IgD-negative memory B cell (primary cell): ENCODE results near the gene NOL3. TPM values are rescaled to one million over a fixed set of nuclear protein-coding genes. Genes with fewer than 3 reads are reported as not detected.

ENCODE experiments used
- H3K27ac Mint-ChIP-seq, 3 donors: one replicate each; pipeline ENCODE4 v1.8.0; 2020 to 2022; ENCODE audit warnings: mild to moderate bottlenecking in 3 of 3, mixed read lengths in 3 of 3, moderate library complexity in 1 of 3
- H3K27me3 Mint-ChIP-seq: one replicate; pipeline ENCODE4 v1.8.0; 2021; ENCODE audit warnings: mixed read lengths
- H3K36me3 Mint-ChIP-seq: one replicate; pipeline ENCODE4 v1.8.0; 2020; ENCODE audit warnings: mild to moderate bottlenecking, mixed read lengths
- H3K4me1 Mint-ChIP-seq, 3 donors: one replicate each; pipeline ENCODE4 v1.8.0; 2020 to 2022; ENCODE audit warnings: mixed read lengths in 3 of 3, mild to moderate bottlenecking in 1 of 3
- H3K4me3 Mint-ChIP-seq, 4 donors: one replicate each; pipeline ENCODE4 v1.8.0; 2020 to 2022; ENCODE audit warnings: mild to moderate bottlenecking in 4 of 4, mixed read lengths in 4 of 4, moderate library complexity in 3 of 4
- H3K9me3 Mint-ChIP-seq, 3 donors: one replicate each; pipeline ENCODE4 v1.8.0; 2020 to 2021; ENCODE audit warnings: mixed read lengths in 3 of 3, mild to moderate bottlenecking in 1 of 3
- polyA plus RNA-seq: library from polyadenylated mRNA; unstranded; fragments of 300-500 nt; fragmentation: Illumina TruSeq; gene quantifications from one replicate; pipeline ENCODE4 v1.2.3, GENCODE V29; 2021

NOL3 gene
- polyA plus RNA-seq, 1 donor from 2014 or later = not detected

DNA sequence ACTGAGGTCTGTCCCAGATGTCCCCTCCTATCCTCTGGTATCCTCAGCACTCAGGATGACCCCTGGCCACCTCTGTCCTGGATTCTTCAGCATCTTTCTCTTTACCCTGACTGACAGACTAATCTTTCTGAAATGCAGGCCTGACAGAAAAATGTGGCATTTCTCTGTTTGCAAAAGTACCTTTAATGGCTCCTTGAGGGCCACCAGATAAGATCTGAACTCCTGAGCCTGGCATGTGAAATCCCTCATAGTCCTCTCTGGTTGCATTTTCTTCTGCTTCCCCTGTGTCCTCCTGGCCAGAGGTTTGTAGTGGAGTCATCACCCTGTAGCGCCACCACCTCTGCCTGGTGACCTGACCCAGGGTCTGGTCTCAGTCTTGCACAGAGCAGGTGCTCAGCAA lies 26.5 kb downstream of the NOL3 start:
- Mint-ChIP-seq H3K36me3 (peaks cover 8% of the 10 kb centered on the region), H3K4me3 (peak overlapping the region in 1 of 4 donors; percentile 77), H3K4me1 (peaks cover 12 to 16% (median 16%) of the 10 kb centered on the region in 3 donors), H3K9me3 (no peaks in the 10 kb centered on the region), H3K27ac (peak overlapping the region in 1 of 3 donors; percentile 16), H3K27me3 (no peaks in the 10 kb centered on the region)

DNA sequence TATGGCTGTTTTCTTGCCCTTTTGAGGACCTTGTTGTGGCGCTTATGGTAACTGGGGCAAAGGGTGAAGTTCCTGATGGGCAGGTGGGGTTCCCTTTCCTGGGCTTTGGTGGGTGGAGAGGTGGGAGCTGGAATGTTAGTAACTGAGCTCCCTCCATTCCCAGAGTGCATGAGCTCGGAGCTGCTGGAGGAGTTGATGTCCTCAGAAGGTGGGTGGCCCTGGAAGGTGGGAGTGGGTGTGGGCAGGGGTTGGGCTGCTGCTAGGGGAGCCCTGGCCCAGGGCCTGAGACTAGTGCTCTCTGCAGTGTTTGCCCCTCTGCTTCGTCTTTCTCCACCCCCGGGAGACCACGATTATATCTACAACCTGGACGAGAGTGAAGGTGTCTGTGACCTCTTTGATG lies 27.4 kb downstream of the NOL3 start:
- peaks cover 9 to 14% (median 14%) of the 10 kb centered on the region in 3 donors for H3K4me1 Mint-ChIP-seq
- no peaks in the 10 kb centered on the region for H3K9me3 Mint-ChIP-seq
- peak overlapping the region in 2 of 3 donors; percentile 67 to 74 for H3K27ac Mint-ChIP-seq
- H3K27me3 Mint-ChIP-seq = no peaks in the 10 kb centered on the region
- H3K4me3 Mint-ChIP-seq = no peak overlapping the region
- H3K36me3 Mint-ChIP-seq = peaks cover 8% of the 10 kb centered on the region

DNA sequence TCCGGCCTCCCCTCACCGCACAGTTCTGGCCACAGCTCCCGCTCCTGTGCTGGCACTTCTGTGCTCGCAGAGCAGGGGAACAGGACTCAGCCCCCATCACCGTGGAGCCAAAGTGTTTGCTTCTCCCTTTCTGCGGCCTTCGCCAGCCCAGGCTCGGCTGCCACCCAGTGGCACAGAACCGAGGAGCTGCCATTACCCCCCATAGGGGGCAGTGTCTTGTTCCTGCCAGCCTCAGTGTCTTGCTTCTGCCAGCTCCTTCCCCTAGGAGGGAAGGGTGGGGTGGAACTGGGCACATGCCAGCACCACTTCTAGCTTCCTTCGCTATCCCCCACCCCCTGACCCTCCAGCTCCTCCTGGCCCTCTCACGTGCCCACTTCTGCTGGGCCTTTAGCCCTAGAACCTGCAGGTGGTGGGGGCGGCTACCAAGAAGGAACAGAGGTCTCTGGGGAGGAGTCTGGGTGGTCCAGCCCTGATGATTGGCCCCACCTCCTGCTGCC lies 27.9 kb downstream of the NOL3 start:
- H3K27ac Mint-ChIP-seq = peak overlapping the region; percentile 46 to 74 (median 67)
- no peaks in the 10 kb centered on the region for H3K9me3 Mint-ChIP-seq
- peaks cover 6 to 11% (median 11%) of the 10 kb centered on the region in 3 donors for H3K4me1 Mint-ChIP-seq
- H3K4me3 Mint-ChIP-seq = peak overlapping the region in 2 of 4 donors; percentile 37 to 78
- H3K27me3 Mint-ChIP-seq = no peaks in the 10 kb centered on the region
- peaks cover 8% of the 10 kb centered on the region for H3K36me3 Mint-ChIP-seq

DNA sequence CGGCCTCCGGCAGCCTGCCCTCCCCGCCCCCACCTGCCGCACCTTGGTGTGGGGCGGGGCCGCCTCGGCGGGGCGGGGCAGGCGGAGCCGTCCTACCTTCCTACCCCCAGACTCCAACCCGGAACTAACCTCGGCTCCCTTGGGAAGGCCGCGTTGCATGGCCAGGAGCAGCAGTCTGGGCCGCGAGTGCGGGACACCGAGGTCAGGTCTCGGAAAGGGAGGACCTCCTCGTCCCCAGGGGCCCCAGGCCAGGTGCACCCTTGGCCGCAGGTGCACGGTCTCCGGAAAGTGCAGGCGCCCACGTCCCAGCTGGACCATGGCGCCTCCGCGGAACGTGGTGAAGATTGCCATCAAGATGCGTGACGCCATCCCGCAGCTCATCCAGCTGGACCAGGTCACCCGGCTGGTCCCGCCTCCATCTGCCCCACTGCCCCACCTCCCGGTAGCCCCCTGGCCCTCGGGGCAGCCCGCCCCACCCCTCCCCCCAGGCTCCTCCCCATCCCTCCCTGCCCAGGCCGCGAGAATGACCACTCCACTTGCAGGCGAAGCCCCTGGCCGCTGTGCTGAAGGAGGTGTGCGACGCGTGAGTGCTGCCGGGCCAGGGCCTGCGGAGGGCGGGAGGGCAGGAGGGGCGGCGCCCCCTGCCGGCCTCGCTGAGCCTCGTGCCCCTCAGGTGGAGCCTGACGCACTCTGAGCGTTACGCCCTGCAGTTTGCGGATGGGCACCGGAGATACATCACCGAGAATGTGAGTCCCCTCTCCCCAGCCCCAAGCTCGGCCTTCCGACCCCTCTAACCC lies 28.9 kb downstream of the NOL3 start, which contains the start of gene ELMO3:
Gene ELMO3 (plus strand): TSS at position 121 of the 797 bp plus-strand sequence. CDS start 196 bp downstream, at position 317.
- no peaks in the 10 kb centered on the region for H3K9me3 Mint-ChIP-seq
- H3K4me1 Mint-ChIP-seq = peaks cover 2 to 11% (median 3%) of the 10 kb centered on the region in 3 donors
- peak within 1 kb of the TSS; percentile 25 to 78 (median 50) for H3K4me3 Mint-ChIP-seq
- H3K36me3 Mint-ChIP-seq = peaks cover 8% of the 10 kb centered on the region
- no peaks in the 10 kb centered on the region for H3K27me3 Mint-ChIP-seq
- H3K27ac Mint-ChIP-seq = peak within 1 kb of the TSS; percentile 67 to 76 (median 74)

DNA sequence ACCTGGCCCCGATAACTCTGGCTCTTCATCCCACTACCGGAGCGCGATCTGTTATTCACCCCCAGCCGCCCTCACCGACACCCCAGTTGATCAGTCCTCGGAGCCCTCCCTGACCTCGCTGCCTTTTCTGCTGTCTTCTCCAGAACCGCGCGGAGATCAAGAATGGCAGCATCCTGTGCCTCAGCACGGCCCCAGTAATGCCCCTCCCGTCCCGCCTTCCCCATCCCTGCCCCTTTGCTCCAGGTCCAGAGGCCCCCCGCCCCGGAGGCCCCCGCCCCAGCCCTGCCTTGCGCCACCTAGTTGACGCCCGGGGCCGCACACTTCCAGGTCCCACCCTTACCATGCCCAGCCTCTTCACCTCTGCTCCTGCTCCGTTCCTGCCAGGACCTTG lies 29.5 kb downstream of the NOL3 start:
- Mint-ChIP-seq H3K36me3 (peaks cover 8% of the 10 kb centered on the region), H3K4me3 (peak overlapping the region in 2 of 4 donors; percentile 25 to 63), H3K4me1 (peaks cover 2 to 11% (median 3%) of the 10 kb centered on the region in 3 donors), H3K27me3 (no peaks in the 10 kb centered on the region), H3K27ac (peak overlapping the region in 1 of 3 donors; percentile 76), H3K9me3 (no peaks in the 10 kb centered on the region)

DNA sequence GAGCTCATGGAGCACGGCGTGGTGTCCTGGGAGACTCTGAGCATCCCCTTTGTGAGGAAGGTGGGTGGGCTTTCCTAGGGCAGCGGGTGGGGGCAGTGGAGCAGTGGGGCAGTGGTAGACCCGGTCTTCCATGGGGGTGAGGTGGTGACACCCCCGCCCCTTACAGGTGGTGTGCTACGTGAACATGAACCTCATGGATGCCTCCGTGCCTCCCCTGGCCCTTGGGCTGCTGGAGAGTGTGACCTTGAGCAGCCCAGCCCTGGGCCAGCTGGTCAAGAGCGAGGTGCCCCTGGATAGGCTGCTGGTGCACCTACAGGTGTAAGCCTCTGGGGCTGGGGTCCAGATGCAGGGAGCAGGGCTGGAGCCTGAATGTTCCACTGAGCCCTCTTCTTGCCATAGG lies 30.2 kb downstream of the NOL3 start:
- Mint-ChIP-seq H3K36me3 (peaks cover 8% of the 10 kb centered on the region), H3K4me3 (peak overlapping the region in 1 of 4 donors; percentile 17), H3K4me1 (peaks cover 2 to 11% (median 3%) of the 10 kb centered on the region in 3 donors), H3K27ac (no peak overlapping the region), H3K9me3 (no peaks in the 10 kb centered on the region), H3K27me3 (no peaks in the 10 kb centered on the region)

DNA sequence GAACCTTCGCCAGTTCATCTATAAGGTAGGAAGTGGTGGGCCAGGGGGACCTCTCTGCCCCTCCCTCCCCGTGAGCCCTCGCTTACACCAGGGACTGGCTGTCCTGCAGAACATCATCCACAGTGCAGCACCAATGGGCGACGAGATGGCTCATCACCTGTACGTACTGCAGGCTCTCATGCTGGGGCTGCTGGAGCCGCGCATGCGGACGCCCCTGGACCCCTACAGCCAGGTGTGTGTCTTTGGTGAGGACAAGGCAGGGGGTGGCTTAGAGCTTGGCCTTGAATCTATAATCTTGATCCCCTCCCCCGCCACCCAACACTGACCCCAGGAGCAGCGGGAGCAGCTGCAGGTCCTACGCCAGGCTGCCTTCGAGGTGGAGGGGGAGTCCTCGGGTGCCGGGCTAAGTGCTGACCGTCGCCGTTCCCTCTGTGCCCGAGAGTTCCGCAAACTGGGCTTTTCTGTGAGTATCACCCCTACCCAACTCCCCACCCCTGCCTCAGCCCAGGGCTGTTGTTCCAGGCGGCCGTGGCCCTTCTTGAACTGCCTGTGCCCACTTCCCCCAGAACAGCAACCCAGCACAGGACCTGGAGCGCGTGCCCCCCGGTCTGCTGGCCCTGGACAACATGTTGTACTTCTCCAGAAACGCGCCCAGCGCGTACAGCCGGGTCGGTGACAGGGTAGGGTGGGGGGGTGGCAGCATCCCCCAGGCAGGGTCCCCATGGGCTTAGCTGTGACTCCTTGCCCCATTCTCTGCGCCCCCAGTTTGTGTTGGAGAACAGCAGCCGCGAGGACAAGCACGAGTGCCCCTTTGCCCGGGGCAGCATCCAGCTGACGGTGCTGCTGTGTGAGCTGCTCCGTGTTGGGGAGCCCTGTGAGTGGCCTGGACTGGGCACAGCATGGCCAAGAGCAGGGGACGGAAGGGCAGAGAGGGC lies 31.3 kb downstream of the NOL3 start:
- Mint-ChIP-seq H3K27me3 (no peaks in the 10 kb centered on the region), H3K27ac (no peak overlapping the region), H3K36me3 (peaks cover 2% of the 10 kb centered on the region), H3K9me3 (no peaks in the 10 kb centered on the region), H3K4me3 (no peak overlapping the region), H3K4me1 (peaks cover 0 to 7% (median 0%) of the 10 kb centered on the region in 3 donors)

DNA sequence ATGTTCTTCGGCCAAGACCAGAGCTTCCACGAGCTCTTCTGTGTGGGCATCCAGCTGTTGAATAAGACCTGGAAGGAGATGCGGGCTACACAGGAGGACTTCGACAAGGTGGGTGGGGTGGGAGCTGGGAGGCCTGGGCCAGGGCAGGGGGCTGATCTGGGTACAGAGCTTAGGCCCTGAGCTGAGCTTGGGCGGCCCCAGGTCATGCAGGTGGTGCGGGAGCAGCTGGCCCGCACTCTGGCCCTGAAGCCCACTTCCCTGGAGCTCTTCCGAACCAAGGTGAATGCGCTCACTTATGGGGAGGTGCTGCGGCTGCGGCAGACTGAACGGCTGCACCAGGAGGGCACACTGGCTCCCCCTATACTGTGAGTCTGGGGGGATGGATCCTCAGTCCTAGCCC lies 32.1 kb downstream of the NOL3 start:
- H3K4me3 Mint-ChIP-seq = no peak overlapping the region
- no peaks in the 10 kb centered on the region for H3K27me3 Mint-ChIP-seq
- H3K4me1 Mint-ChIP-seq = peaks cover 0 to 4% (median 0%) of the 10 kb centered on the region in 3 donors
- no peak overlapping the region for H3K27ac Mint-ChIP-seq
- no peaks in the 10 kb centered on the region for H3K9me3 Mint-ChIP-seq
- H3K36me3 Mint-ChIP-seq = peaks cover 2% of the 10 kb centered on the region

DNA sequence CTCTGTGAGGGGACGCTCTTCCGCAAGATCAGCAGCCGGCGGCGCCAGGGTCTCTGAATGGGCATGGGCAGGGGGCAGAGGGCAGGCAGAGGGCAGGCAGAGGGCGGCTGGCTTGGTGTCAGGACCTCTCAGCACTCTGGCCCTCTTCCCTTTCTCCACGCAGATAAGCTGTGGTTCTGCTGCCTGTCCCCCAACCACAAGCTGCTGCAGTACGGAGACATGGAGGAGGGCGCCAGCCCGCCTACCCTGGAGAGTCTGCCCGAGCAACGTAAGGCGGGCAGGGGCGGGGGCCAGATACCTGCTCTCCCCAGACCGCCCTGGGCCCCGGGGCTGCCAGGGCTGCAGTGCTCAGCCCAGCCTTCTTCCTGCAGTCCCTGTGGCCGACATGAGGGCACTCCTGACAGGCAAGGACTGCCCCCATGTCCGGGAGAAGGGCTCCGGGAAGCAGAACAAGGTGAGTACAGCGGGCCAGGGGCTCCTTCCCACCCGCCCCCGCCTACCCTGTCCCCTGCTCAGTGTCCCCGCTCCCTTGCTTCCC lies 32.7 kb downstream of the NOL3 start:
- Mint-ChIP-seq H3K27ac (no peak overlapping the region), H3K27me3 (no peaks in the 10 kb centered on the region), H3K9me3 (no peaks in the 10 kb centered on the region), H3K4me1 (peaks cover 0 to 3% (median 0%) of the 10 kb centered on the region in 3 donors), H3K36me3 (peaks cover 2% of the 10 kb centered on the region), H3K4me3 (no peak overlapping the region)

DNA sequence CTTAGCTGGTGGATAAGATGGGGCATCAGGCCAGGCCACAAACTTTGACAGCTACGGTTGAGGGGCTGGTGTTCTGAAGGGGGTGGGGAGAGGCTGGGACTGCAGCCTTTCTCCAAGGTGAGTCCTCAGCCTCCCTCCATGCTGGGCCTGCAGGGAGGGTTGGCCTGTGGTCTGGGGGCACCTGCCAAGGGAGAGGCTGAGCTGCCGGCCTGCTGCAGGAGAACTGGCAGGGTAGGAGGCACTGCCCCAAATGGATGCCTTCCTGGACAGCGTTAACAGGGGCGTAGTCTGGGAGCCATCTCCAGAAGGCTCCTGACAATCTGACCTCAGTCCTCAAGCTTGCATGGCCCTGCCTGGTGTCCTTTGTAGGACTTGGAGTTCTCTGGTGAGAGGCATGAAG lies 33.7 kb downstream of the NOL3 start:
- Mint-ChIP-seq H3K4me3 (no peak overlapping the region), H3K36me3 (peaks cover 2% of the 10 kb centered on the region), H3K27ac (no peak overlapping the region), H3K9me3 (no peaks in the 10 kb centered on the region), H3K4me1 (no peaks in the 10 kb centered on the region), H3K27me3 (no peaks in the 10 kb centered on the region)

DNA sequence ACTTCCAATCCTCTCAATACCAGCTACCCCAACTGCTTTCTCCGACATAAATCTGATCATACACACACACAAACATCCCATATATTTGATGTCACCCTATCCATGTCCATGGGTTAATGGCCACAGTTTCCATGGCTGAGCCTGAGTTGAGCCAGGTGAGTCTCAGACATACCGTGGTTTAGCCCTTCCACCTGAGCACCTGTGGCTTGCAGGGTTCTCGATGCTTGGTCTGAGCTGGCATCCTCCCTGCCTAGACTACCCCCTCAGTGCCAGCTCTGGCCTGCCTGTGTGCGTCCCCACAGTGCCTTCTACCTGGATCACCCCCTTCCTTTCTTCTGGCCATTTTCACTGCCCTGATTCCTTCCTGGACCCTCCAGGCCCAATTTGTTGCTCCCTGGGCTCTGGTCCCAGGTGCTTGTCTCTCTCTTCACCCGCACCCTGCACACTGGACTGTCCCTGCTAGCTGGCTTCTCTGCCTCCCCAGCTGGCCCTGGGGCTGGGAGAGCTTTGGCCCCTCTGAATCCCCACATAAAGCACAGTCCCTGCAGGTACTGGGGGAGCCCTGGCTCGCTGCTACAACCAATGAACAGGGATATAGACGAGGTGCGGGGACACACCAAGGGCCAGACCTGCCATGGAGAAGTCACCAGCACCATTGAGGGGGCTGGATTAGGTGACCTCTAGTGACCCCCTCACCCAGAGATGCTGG lies 35.9 kb downstream of the NOL3 start:
- H3K36me3 Mint-ChIP-seq = no peaks in the 10 kb centered on the region
- H3K4me1 Mint-ChIP-seq = no peaks in the 10 kb centered on the region
- H3K4me3 Mint-ChIP-seq = no peak overlapping the region
- no peaks in the 10 kb centered on the region for H3K27me3 Mint-ChIP-seq
- no peaks in the 10 kb centered on the region for H3K9me3 Mint-ChIP-seq
- no peak overlapping the region for H3K27ac Mint-ChIP-seq

DNA sequence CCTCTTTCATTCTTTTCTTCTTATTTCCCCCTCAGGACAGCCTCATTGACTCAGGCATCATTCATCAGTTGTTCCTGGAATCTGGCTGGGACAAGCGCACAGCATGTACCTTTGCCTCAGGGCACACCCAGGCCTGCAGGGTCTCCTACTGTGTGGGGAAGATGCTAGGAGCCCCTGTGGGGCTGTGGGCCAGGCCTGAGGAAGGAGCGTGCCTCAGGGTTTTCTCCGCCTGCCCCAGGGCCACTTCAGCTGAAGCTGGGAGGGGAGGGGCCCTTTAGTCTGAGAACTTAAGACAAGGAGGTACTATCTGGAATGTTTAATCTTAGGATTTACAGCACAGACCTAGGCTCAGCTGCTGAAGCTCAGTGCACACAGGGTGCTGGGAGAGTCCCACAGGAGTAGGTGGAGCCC lies 36.5 kb downstream of the NOL3 start:
- Mint-ChIP-seq H3K27ac (no peak overlapping the region), H3K9me3 (no peaks in the 10 kb centered on the region), H3K4me3 (no peak overlapping the region), H3K36me3 (no peaks in the 10 kb centered on the region), H3K27me3 (no peaks in the 10 kb centered on the region), H3K4me1 (no peaks in the 10 kb centered on the region)

DNA sequence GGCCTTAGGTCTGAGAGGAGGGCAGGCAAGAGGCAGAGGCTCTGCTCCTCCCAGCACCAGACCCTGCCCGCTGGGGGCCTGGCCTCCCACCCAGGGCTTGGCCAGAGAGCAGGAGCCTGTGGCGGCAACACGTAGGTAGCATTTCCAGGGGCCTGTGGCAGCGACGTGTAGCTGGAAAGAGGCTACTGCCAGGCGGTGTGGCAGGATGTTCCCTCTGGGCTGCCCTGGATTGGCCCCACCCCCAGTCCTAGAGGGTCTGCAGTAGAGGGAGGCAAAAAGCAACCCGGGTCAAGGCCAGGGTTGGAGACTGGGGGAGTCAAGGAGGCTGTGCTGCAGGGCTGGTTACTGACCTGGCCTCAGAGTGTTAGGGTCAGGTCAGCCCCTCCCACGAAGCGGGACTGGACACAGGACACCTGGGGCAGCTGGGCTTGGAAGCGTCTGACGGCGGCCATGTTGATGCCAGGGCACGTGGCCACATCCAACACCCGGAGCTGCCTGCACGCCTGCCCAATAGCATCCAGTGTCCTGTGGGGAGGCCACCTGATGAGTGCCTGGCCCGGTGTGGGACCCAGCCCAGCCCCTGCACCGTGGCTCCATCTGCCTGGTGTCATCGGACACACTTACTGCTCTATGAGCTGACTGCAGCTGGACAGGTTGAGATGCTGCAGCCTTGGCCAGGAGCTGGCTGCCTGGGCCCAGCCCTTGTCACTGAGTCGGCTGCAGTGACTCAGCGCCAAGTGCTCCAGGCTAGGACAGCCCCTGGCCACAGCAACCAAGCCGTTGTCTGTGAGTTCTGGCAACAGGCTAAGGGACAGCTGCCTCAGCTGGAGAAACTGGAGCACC lies 37.1 kb downstream of the NOL3 start:
- Mint-ChIP-seq H3K4me3 (no peak overlapping the region), H3K4me1 (no peaks in the 10 kb centered on the region), H3K9me3 (no peaks in the 10 kb centered on the region), H3K27me3 (no peaks in the 10 kb centered on the region), H3K36me3 (no peaks in the 10 kb centered on the region), H3K27ac (no peak overlapping the region)
